SK-N-MC (cell line): ENCODE data around the gene CARMIL1.

Source experiments
- EZH2 ChIP-seq: fragments of 200-600 bp; sonication (generic); IDR thresholded peaks from one replicate; pipeline ENCODE4 v1.6.1; 2017; ENCODE audit warnings: antibody characterized with exemption
- POLR2AphosphoS5 ChIP-seq: IDR thresholded peaks from 2 replicates; pipeline ENCODE4 v1.6.1; 2012; ENCODE audit warnings: mild to moderate bottlenecking, low read depth, low read length, borderline replicate concordance

- TF ChIP-seq EZH2, result no peak
- no peak for TF ChIP-seq POLR2AphosphoS5
Measured at GRCh38 chr6:25337431-25337830, 58.3 kb downstream of the CARMIL1 start.
